Natural killer cell (primary cell): ENCODE data around the gene ACSM3. TPM values are rescaled to one million over a fixed set of nuclear protein-coding genes. Genes with fewer than 3 reads are reported as not detected.
"Not testable (repeated sequence)": the region's sequence is repeated elsewhere in the genome, so short reads cannot be mapped to it uniquely, and the experiment has no call there.

ENCODE experiments used
- ATAC-seq, 3 donors: fragments of 150-1000 bp in 2 of 3; fragments of 200-7000 bp in 1 of 3; cut with Tn5 transposase; 1 replicate in 1 of 3; 2 replicates in 2 of 3; pipeline ENCODE4 v1.10.0; 2021; ENCODE audit warnings: mild to moderate bottlenecking in 2 of 3, moderate library complexity in 2 of 3
- DNase-seq, 2 donors: peaks; one replicate each; pipeline versions ENCODE4 v3.0.0 to v3.0.0-alpha.2; 2013 to 2021; ENCODE audit warnings: mixed read lengths in 1 of 2
- H3K27ac ChIP-seq: one replicate; pipeline ENCODE4 v1.5.1; 2013; ENCODE audit warnings: mild to moderate bottlenecking, low read length
- H3K27me3 ChIP-seq: one replicate; pipeline ENCODE4 v1.6.1; 2013; ENCODE audit warnings: low read length; ENCODE audit not compliant: control insufficient read depth, insufficient read depth
- H3K36me3 ChIP-seq: one replicate; pipeline ENCODE4 v1.6.1; 2013; ENCODE audit warnings: low read length; ENCODE audit not compliant: control insufficient read depth, insufficient read depth
- H3K4me1 ChIP-seq: one replicate; pipeline ENCODE4 v1.6.1; 2013; ENCODE audit warnings: low read length; ENCODE audit not compliant: control insufficient read depth, insufficient read depth
- H3K4me3 ChIP-seq: one replicate; pipeline ENCODE4 v1.5.1; 2013; ENCODE audit warnings: low read length
- H3K9me3 ChIP-seq: one replicate; pipeline ENCODE4 v1.6.1; 2013; ENCODE audit warnings: low read length; ENCODE audit not compliant: control insufficient read depth, insufficient read depth
- H3K27ac Mint-ChIP-seq, 2 donors: one replicate each; pipeline ENCODE4 v1.8.0; 2022; ENCODE audit warnings: mild to moderate bottlenecking in 2 of 2, mixed read lengths in 2 of 2, moderate library complexity in 1 of 2
- H3K27me3 Mint-ChIP-seq, 2 donors: one replicate each; pipeline ENCODE4 v1.8.0; 2022; ENCODE audit warnings: low read depth in 2 of 2, mixed read lengths in 2 of 2
- H3K36me3 Mint-ChIP-seq: one replicate; pipeline ENCODE4 v1.8.0; 2022; ENCODE audit warnings: mixed read lengths
- H3K4me1 Mint-ChIP-seq, 2 donors: one replicate each; pipeline ENCODE4 v1.8.0; 2022; ENCODE audit warnings: mixed read lengths in 2 of 2
- H3K4me3 Mint-ChIP-seq: one replicate; pipeline ENCODE4 v1.8.0; 2022; ENCODE audit warnings: mild to moderate bottlenecking, moderate library complexity, mixed read lengths
- H3K9me3 Mint-ChIP-seq, 2 donors: one replicate each; pipeline ENCODE4 v1.8.0; 2022; ENCODE audit warnings: mixed read lengths in 2 of 2
- CTCF ChIP-seq: fragments of 200-600 bp; IDR thresholded peaks from one replicate; pipeline ENCODE4 v1.8.0; 2022; ENCODE audit warnings: antibody characterized with exemption
- WGBS: methylation state at CpG from one replicate; pipeline ENCODE4 v1.1.7; 2013; ENCODE audit warnings: missing lambda C conversion rate; ENCODE audit not compliant: insufficient coverage; 5-methylcytosine and 5-hydroxymethylcytosine counted together
- intact Hi-C: fragments of 100-400 bp; cut with micrococcal nuclease; formaldehyde crosslinking; loops from one replicate; pipeline ENCODE4 v1.14.2; 2022
- total RNA-seq, 4 donors: library from RNA; stranded (reverse); fragments of 120-200 nt in 1 of 4; gene quantifications; one replicate each; pipeline versions ENCODE4 v1.2.3 to v1.2.4, GENCODE V29; 2013 to 2022

Gene ACSM3
- total RNA-seq, 3 donors from 2014 or later (not counting 1 experiment from before 2014, with no cell fraction given): 3.7 to 4.4 (median 4.4) TPM

DNA sequence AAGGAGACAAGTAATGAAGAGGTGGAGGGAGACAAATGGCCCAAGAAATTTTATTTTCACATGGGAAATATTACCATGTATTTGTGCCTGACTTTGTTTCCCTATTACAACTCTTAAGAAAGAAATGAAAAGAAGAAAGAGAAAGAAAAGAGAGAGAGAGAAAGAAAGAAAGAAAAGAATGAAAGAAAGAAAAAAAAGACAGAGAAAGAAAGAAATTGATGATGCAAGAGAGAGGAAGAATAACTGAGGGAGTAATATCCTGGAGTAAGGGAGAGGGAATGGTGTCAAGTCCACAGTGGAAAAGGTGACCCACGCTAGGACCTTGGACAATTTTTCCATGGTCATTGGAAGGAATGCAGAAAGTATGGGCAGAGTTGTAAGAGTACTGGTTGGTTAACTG lies 10.1 kb upstream of the ACSM3 start:
- H3K36me3 Mint-ChIP-seq: no peaks in the 10 kb centered on the region
- no peaks in the 10 kb centered on the region for H3K4me1 Mint-ChIP-seq
- TF ChIP-seq CTCF: no peak
- whole genome bisulfite sequencing: 90% methylated on average over 1 of the region's 1 CpG
- no peak overlapping the region for H3K27ac Mint-ChIP-seq
- H3K4me3 ChIP-seq: no peak overlapping the region
- H3K27me3 Mint-ChIP-seq: peaks cover 5 to 9% of the 10 kb centered on the region in 2 donors
- ATAC-seq (no peak), DNase-seq (no peak)
- H3K4me3 Mint-ChIP-seq: no peak overlapping the region
- intact Hi-C loops: no loop called here
- peaks cover 0 to 8% of the 10 kb centered on the region in 2 donors for H3K9me3 Mint-ChIP-seq
- H3K27me3 ChIP-seq: peaks cover 2% of the 10 kb centered on the region
- H3K27ac ChIP-seq: no peak overlapping the region
- no peaks in the 10 kb centered on the region for H3K4me1 ChIP-seq
- no peaks in the 10 kb centered on the region for H3K36me3 ChIP-seq
- H3K9me3 ChIP-seq: peaks cover 4% of the 10 kb centered on the region

DNA sequence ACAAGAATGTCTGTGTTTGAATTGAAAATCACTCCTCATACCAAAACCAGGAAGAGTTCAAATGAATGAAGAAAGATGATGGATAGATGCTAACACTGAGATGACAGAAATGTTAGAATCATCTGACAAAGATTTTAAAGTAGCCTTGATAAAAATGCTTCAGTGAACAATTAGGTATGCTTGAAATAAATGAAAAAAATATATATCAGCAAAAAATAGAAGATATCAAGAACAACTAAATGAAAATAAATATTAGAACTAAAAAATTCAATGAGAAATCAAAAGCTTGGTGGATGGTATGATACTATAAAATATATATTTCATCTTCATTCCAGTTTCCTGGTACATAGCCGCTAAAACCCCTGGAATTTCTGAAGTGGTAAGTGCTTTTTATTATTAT lies 8.6 kb upstream of the ACSM3 start:
- no peaks in the 10 kb centered on the region for H3K4me1 Mint-ChIP-seq
- no peak for TF ChIP-seq CTCF
- Histone ChIP-seq H3K4me3 (no peak overlapping the region), H3K4me1 (no peaks in the 10 kb centered on the region), H3K9me3 (peaks cover 4% of the 10 kb centered on the region), H3K27ac (no peak overlapping the region), H3K36me3 (no peaks in the 10 kb centered on the region), H3K27me3 (peaks cover 2% of the 10 kb centered on the region)
- intact Hi-C loops: no loop called here
- no peak overlapping the region for H3K27ac Mint-ChIP-seq
- no peaks in the 10 kb centered on the region for H3K36me3 Mint-ChIP-seq
- WGBS: no CpG with 5 or more reads among the region's 1 CpG
- H3K27me3 Mint-ChIP-seq: peaks cover 5 to 9% of the 10 kb centered on the region in 2 donors
- ATAC-seq (no peak), DNase-seq (no peak)
- H3K9me3 Mint-ChIP-seq: peaks cover 0 to 14% of the 10 kb centered on the region in 2 donors
- H3K4me3 Mint-ChIP-seq: no peak overlapping the region

DNA sequence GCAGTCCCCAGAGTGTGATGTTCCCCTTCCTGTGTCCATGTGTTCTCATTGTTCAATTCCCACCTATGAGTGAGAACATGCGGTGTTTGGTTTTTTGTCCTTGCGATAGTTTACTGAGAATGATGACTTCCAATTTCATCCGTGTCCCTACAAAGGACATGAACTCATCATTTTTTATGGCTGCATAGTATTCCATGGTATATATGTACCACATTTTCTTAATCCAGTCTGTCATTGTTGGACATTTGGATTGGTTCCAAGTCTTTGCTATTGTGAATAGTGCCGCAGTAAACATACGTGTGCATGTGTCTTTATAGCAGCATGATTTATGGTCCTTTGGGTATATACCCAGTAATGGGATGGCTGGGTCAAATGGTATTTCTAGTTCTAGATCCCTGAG lies 8.0 kb upstream of the ACSM3 start:
- H3K27me3 ChIP-seq, H3K27ac Mint-ChIP-seq, H3K9me3 ChIP-seq, intact Hi-C loops, H3K36me3 Mint-ChIP-seq, H3K4me3 ChIP-seq, H3K36me3 ChIP-seq, H3K4me1 ChIP-seq, H3K4me3 Mint-ChIP-seq, H3K4me1 Mint-ChIP-seq, H3K27ac ChIP-seq, DNase-seq, ATAC-seq, H3K27me3 Mint-ChIP-seq: not testable (repeated sequence)
- H3K9me3 Mint-ChIP-seq: peaks cover 0 to 15% of the 10 kb centered on the region in 2 donors
- 100% methylated on average over 2 of the region's 5 CpGs for WGBS

- H3K9me3 ChIP-seq: no peaks in the 10 kb centered on the region
- H3K36me3 ChIP-seq: no peaks in the 10 kb centered on the region
- H3K27ac ChIP-seq: no peak overlapping the region
- Mint-ChIP-seq H3K9me3 (peaks cover 0 to 7% of the 10 kb centered on the region in 2 donors), H3K4me3 (no peak overlapping the region), H3K36me3 (no peaks in the 10 kb centered on the region), H3K27ac (no peak overlapping the region), H3K4me1 (peaks cover 15 to 24% of the 10 kb centered on the region in 2 donors), H3K27me3 (no peaks in the 10 kb centered on the region)
- no peaks in the 10 kb centered on the region for H3K27me3 ChIP-seq
- TF ChIP-seq CTCF: no peak
- ATAC-seq (no peak), DNase-seq (no peak)
- H3K4me3 ChIP-seq: no peak overlapping the region
- WGBS: 100% methylated on average over 1 of the region's 2 CpGs
- intact Hi-C loops: no loop called here
- peaks cover 4% of the 10 kb centered on the region for H3K4me1 ChIP-seq
Observed at GRCh38 chr16:20760346-20760745, 3.5 kb upstream of the ACSM3 start.
